ENCODE data around the gene CENPF.

Gene CENPF

DNA sequence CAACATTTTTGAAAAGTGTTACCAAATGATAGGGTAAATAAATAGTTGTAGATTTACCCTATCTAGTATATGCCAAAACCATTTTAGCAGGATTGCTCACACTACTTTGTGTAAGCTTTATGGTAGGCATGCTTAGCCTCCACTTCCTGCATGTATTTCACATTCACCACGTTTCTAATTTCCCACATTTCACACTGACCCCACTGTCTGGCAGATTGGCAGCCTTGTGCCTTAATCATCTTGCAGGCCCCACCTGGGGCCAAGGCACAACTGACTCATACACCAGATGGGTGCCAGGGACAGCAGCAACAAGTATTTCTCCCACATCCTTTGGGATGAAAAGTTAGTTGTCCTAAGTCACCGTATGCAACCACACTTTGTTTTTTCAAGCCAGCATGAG lies 21.2 kb upstream of the CENPF start:
- Histone ChIP-seq H3K27ac (ENCODE audit: low read depth, low read length) (no peak overlapping the region), H2BK120ac (ENCODE audit: low read depth, low read length) (no peak overlapping the region), H3K27me3 (ENCODE audit: insufficient read depth, low read length, poor library complexity) (no peaks in the 10 kb centered on the region), H4K5ac (ENCODE audit: low read length) (no peak overlapping the region), H2BK5ac (ENCODE audit: low read length) (no peak overlapping the region), H3K4me1 (ENCODE audit: control insufficient read depth, low read depth, low read length) (peaks cover 8% of the 10 kb centered on the region), H3K4me3 (ENCODE audit: low read length) (no peak overlapping the region), H3K79me1 (ENCODE audit: low read length) (no peaks in the 10 kb centered on the region), H3K4me2 (ENCODE audit: low read length) (no peak overlapping the region), H3K4ac (ENCODE audit: low read depth, low read length) (no peak overlapping the region), H3K36me3 (ENCODE audit: control insufficient read depth, insufficient read depth, low read length) (no peaks in the 10 kb centered on the region), H3K79me2 (ENCODE audit: control insufficient read depth, insufficient read depth, low read length) (no peaks in the 10 kb centered on the region), H3K56ac (ENCODE audit: low read length) (no peak overlapping the region), H2AK5ac (ENCODE audit: low read length) (no peak overlapping the region), H4K8ac (ENCODE audit: low read depth, low read length) (no peak overlapping the region), H3K9ac (ENCODE audit: low read length) (no peak overlapping the region), H2BK15ac (replicated peaks; ENCODE audit: low read depth) (no peak overlapping the region), H3K23ac (ENCODE audit: low read length) (no peak overlapping the region), H3K18ac (ENCODE audit: low read length) (no peak overlapping the region)
- WGBS (ENCODE audit: extremely low coverage, insufficient coverage, low lambda C conversion rate), result no CpG with 5 or more reads among the region's 2 CpGs
- DNase-seq, result peak; percentile 63

DNA sequence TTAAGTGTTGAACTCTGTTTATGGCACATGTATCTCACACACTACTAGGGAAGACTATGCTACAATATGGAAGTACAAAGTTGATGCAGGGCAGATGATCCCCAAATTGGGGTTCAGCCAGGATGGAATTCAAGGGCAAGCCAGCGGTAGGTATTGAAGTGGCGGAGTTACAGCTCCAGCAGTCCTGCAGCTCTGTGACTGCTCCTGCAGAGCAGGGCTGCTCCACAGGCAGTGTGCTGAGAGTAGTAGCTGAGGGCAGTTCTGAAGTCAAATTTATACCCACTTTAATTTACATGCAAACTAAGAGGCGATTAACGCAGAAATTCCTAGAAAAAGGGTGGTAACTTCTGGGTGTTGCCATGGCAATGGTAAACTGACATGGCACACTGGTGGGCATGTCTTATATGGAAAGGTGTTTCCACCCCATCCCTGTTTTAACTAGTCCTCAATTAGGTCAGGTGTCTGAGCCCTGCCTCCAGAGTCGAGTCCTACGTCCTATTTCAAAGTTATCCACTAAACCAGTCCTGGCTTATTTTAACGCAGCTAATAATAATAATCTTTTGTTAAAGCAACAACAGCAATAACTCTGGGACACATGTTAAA lies 20.6 kb upstream of the CENPF start:
- Histone ChIP-seq H4K5ac (ENCODE audit: low read length) (no peak overlapping the region), H3K4me3 (ENCODE audit: low read length) (no peak overlapping the region), H3K27ac (ENCODE audit: low read depth, low read length) (no peak overlapping the region), H2BK5ac (ENCODE audit: low read length) (no peak overlapping the region), H3K56ac (ENCODE audit: low read length) (no peak overlapping the region), H3K36me3 (ENCODE audit: control insufficient read depth, insufficient read depth, low read length) (no peaks in the 10 kb centered on the region), H2BK120ac (ENCODE audit: low read depth, low read length) (no peak overlapping the region), H2BK15ac (replicated peaks; ENCODE audit: low read depth) (no peak overlapping the region), H3K9ac (ENCODE audit: low read length) (no peak overlapping the region), H3K27me3 (ENCODE audit: insufficient read depth, low read length, poor library complexity) (no peaks in the 10 kb centered on the region), H3K4me2 (ENCODE audit: low read length) (no peak overlapping the region), H3K79me1 (ENCODE audit: low read length) (no peaks in the 10 kb centered on the region), H3K79me2 (ENCODE audit: control insufficient read depth, insufficient read depth, low read length) (no peaks in the 10 kb centered on the region), H4K8ac (ENCODE audit: low read depth, low read length) (no peak overlapping the region), H3K4ac (ENCODE audit: low read depth, low read length) (no peak overlapping the region), H3K23ac (ENCODE audit: low read length) (no peak overlapping the region), H2AK5ac (ENCODE audit: low read length) (no peak overlapping the region), H3K18ac (ENCODE audit: low read length) (no peak overlapping the region), H3K4me1 (ENCODE audit: control insufficient read depth, low read depth, low read length) (peaks cover 8% of the 10 kb centered on the region)
- no CpG with 5 or more reads among the region's 7 CpGs for WGBS (ENCODE audit: extremely low coverage, insufficient coverage, low lambda C conversion rate)
- peak; percentile 64 for DNase-seq

DNA sequence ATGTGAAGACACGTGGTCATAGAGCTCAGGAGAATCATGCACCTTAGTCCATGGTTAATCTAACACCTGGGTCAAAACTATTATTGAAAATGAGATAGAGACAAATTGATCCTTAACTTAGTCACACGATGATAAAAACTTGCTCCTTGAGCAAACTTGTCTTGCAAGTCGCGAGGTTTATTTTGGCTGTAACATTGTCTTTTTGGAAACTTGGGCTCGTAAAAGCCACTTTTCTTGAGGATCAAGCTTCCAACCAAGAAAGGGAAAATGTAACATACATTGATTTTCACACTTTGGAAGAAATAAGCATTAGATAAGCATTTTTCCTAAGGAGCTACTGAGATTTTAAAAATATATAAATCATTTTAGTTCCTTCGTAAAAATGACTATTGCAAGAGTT lies 19.9 kb upstream of the CENPF start:
- H3K27ac ChIP-seq (ENCODE audit: low read depth, low read length), result no peak overlapping the region
- H3K4ac ChIP-seq (ENCODE audit: low read depth, low read length), result no peak overlapping the region
- no peak overlapping the region for H4K8ac ChIP-seq (ENCODE audit: low read depth, low read length)
- peaks cover 8% of the 10 kb centered on the region for H3K4me1 ChIP-seq (ENCODE audit: control insufficient read depth, low read depth, low read length)
- no peaks in the 10 kb centered on the region for H3K36me3 ChIP-seq (ENCODE audit: control insufficient read depth, insufficient read depth, low read length)
- no peak overlapping the region for H2AK5ac ChIP-seq (ENCODE audit: low read length)
- no peak overlapping the region for H3K4me3 ChIP-seq (ENCODE audit: low read length)
- H2BK15ac ChIP-seq (replicated peaks; ENCODE audit: low read depth), result no peak overlapping the region
- H3K79me1 ChIP-seq (ENCODE audit: low read length), result no peaks in the 10 kb centered on the region
- no peak for DNase-seq
- H3K23ac ChIP-seq (ENCODE audit: low read length), result no peak overlapping the region
- H3K9ac ChIP-seq (ENCODE audit: low read length), result no peak overlapping the region
- no peak overlapping the region for H3K56ac ChIP-seq (ENCODE audit: low read length)
- H3K27me3 ChIP-seq (ENCODE audit: insufficient read depth, low read length, poor library complexity), result no peaks in the 10 kb centered on the region
- no peak overlapping the region for H3K4me2 ChIP-seq (ENCODE audit: low read length)
- no peak overlapping the region for H4K5ac ChIP-seq (ENCODE audit: low read length)
- no peak overlapping the region for H2BK5ac ChIP-seq (ENCODE audit: low read length)
- WGBS (ENCODE audit: extremely low coverage, insufficient coverage, low lambda C conversion rate), result no CpG with 5 or more reads among the region's 6 CpGs
- H2BK120ac ChIP-seq (ENCODE audit: low read depth, low read length), result no peak overlapping the region
- H3K18ac ChIP-seq (ENCODE audit: low read length), result no peak overlapping the region
- no peaks in the 10 kb centered on the region for H3K79me2 ChIP-seq (ENCODE audit: control insufficient read depth, insufficient read depth, low read length)

- Histone ChIP-seq H3K27ac (ENCODE audit: low read depth, low read length) (no peak overlapping the region), H2AK5ac (ENCODE audit: low read length) (no peak overlapping the region), H2BK15ac (replicated peaks; ENCODE audit: low read depth) (no peak overlapping the region), H4K8ac (ENCODE audit: low read depth, low read length) (no peak overlapping the region), H3K36me3 (ENCODE audit: control insufficient read depth, insufficient read depth, low read length) (no peaks in the 10 kb centered on the region), H3K4me3 (ENCODE audit: low read length) (no peak overlapping the region), H3K9ac (ENCODE audit: low read length) (no peak overlapping the region), H2BK120ac (ENCODE audit: low read depth, low read length) (no peak overlapping the region), H3K79me2 (ENCODE audit: control insufficient read depth, insufficient read depth, low read length) (no peaks in the 10 kb centered on the region), H2BK5ac (ENCODE audit: low read length) (no peak overlapping the region), H3K23ac (ENCODE audit: low read length) (no peak overlapping the region), H3K27me3 (ENCODE audit: insufficient read depth, low read length, poor library complexity) (no peaks in the 10 kb centered on the region), H3K79me1 (ENCODE audit: low read length) (no peaks in the 10 kb centered on the region), H3K56ac (ENCODE audit: low read length) (no peak overlapping the region), H3K18ac (ENCODE audit: low read length) (no peak overlapping the region), H3K4me1 (ENCODE audit: control insufficient read depth, low read depth, low read length) (peaks cover 8% of the 10 kb centered on the region), H3K4me2 (ENCODE audit: low read length) (no peak overlapping the region), H3K4ac (ENCODE audit: low read depth, low read length) (no peak overlapping the region), H4K5ac (ENCODE audit: low read length) (no peak overlapping the region)
- DNase-seq, result no peak
- no CpG with 5 or more reads among the region's 7 CpGs for WGBS (ENCODE audit: extremely low coverage, insufficient coverage, low lambda C conversion rate)
Observed at GRCh38 chr1:214583824-214584554, 19.0 kb upstream of the CENPF start.

DNA sequence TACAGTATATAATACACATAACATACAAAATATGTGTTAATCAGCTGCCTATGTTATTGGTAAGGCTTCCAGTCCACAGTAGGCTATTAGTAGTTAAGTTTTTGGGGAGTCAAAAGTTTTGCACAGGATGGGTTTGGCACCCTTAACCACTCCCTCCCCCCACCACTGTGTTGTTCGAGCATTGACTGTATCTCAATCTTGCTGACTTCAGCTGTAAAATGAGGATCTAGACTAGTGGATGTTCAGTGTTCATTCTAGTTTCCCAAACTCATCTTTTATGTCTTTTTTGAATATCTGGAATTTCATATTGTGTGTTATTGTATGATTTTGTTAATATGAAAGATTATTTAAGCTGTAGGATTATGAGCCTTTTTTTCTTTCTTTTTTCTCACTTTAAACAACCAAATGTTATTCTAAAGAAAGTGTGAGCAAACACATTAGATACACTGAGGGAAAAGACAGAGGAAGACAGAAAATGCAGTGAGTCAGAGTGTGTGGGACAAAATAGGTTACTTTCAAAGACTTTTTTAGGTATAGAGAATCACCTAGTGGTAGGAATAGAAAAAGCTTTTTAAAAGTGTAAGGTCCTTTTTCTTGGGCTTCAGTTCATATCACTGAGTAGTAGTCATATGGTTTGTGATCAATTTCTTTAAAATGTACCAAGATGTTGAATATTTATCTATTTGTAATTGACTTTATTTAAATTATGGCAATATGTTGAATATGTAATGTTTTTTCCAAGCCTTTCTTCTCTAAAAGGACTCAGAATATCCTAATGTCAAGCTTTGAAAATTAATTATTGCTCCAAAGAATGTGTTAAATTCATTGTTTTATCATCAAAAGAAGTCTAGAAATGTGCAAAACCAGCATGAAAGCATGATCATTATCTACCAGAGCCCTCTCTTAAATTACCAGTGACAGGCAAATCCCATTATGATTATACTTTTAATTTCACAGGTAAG lies 17.9 kb upstream of the CENPF start:
- no peak overlapping the region for H2BK15ac ChIP-seq (replicated peaks; ENCODE audit: low read depth)
- H3K27ac ChIP-seq (ENCODE audit: low read depth, low read length), result no peak overlapping the region
- WGBS (ENCODE audit: extremely low coverage, insufficient coverage, low lambda C conversion rate), result no CpG with 5 or more reads among the region's 1 CpG
- no peak overlapping the region for H2BK5ac ChIP-seq (ENCODE audit: low read length)
- H2BK120ac ChIP-seq (ENCODE audit: low read depth, low read length), result no peak overlapping the region
- no peaks in the 10 kb centered on the region for H3K36me3 ChIP-seq (ENCODE audit: control insufficient read depth, insufficient read depth, low read length)
- H3K79me2 ChIP-seq (ENCODE audit: control insufficient read depth, insufficient read depth, low read length), result no peaks in the 10 kb centered on the region
- H3K23ac ChIP-seq (ENCODE audit: low read length), result no peak overlapping the region
- DNase-seq, result peak; percentile 72
- H4K8ac ChIP-seq (ENCODE audit: low read depth, low read length), result no peak overlapping the region
- no peak overlapping the region for H3K4me2 ChIP-seq (ENCODE audit: low read length)
- H3K27me3 ChIP-seq (ENCODE audit: insufficient read depth, low read length, poor library complexity), result no peaks in the 10 kb centered on the region
- no peak overlapping the region for H3K4ac ChIP-seq (ENCODE audit: low read depth, low read length)
- H3K4me3 ChIP-seq (ENCODE audit: low read length), result no peak overlapping the region
- H3K4me1 ChIP-seq (ENCODE audit: control insufficient read depth, low read depth, low read length), result peaks cover 8% of the 10 kb centered on the region
- no peak overlapping the region for H3K9ac ChIP-seq (ENCODE audit: low read length)
- no peak overlapping the region for H3K56ac ChIP-seq (ENCODE audit: low read length)
- no peaks in the 10 kb centered on the region for H3K79me1 ChIP-seq (ENCODE audit: low read length)
- no peak overlapping the region for H4K5ac ChIP-seq (ENCODE audit: low read length)
- peak overlapping the region; percentile 84 for H3K18ac ChIP-seq (ENCODE audit: low read length)
- no peak overlapping the region for H2AK5ac ChIP-seq (ENCODE audit: low read length)
